GM18526 (cell line): ENCODE results near the gene TGFBRAP1.

Source experiments
- POLR2A ChIP-seq: IDR thresholded peaks from 3 replicates; pipeline ENCODE4 v1.6.1; 2011; ENCODE audit not compliant: insufficient read length; ENCODE audit errors: extremely low read depth

The TGFBRAP1 gene

DNA sequence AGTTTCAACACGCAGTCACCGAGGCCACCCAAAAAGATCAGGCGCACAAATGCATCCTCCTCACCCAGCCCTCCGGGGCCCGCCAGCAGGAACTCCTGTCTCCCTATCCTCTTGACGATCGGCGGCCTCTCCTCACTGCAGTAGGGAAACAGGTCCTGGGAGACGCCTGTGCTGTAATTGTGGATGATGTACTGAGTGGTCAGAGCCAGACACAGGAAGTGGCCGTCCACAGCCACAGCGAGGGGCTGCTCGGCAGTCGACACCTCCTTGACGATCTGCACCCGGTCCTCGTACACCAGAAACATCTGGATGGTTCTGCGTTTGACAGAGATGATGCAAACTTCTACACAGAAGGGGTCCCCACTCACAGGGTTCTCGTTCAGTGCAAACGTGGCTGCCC, 22.0 kb downstream of the TGFBRAP1 start:
- no peak for TF ChIP-seq POLR2A

DNA sequence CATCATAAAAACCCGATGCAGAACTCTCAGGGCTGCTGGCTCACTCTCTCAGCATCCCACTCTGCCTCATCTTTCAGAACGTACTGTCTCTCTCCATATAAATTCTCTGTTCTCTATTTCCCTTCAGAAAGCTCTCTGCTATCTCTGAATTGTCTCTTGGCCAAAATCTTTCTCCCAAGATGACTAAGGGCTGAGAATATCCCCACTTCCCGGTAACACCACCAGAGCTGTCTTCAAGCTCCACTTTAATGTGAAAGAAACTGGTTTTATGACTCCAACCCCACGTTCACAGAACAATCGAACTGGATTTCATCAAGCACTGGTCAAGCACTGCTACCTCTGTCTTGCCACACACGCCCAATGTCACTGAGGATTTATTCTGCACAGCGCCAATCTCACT, 22.4 kb downstream of the TGFBRAP1 start:
- no peak for TF ChIP-seq POLR2A

DNA sequence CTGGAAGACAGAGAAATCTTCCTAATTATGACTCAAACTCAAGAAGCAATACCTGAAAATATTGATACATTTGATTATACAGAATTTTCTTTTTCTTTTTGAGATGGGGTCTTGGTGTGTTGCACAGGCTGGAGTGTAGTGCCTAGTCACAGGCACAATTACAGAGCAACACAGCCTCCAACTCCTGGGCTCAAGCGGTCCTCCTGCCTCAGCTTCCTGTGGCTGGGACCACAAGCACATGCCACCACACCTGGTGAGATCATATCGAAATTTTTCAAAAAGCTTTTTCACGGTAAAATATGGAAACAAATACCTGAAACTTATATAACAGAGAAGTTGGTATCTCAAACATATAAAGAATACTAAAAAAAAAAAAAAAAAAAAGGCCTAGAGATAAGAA, 27.9 kb downstream of the TGFBRAP1 start:
- no peak for TF ChIP-seq POLR2A

DNA sequence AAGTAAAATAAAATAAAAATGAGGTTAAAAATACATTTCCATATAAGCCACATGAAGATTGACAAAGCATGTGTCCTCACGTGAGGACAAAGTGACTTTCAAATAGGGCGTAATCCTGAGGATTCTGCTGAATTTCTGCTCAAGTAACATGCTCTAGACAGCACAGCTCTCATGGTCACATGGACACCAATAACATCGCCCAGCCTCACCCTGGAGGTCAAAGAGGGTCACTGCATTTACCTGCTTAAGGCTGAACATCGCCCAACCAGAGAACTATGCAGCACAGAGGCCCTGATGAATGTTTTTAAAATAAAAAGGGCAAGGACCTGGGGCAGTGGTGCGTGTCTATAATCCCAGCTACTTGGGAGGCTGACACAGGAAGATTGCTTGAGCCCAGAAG, 30.2 kb downstream of the TGFBRAP1 start:
- TF ChIP-seq POLR2A, result no peak

DNA sequence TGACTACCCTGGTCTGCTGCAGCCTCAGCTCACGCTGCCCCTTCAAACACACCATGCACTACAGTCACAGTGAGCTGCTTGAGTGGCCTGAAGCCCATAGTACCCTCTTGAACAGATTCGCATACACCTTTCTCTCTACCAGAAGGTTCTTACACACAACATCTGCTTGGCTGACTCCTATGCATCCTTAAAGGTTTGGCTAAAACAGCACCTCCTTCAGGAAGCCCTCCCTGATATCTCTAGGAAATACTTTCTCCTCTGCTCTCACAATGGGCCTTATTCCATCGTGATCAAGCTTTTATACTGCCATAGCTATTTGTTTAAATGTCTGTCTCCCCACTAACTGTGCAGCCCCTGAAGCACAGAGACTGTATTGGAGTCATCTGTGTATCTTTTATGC, 31.5 kb downstream of the TGFBRAP1 start:
- no peak for TF ChIP-seq POLR2A

DNA sequence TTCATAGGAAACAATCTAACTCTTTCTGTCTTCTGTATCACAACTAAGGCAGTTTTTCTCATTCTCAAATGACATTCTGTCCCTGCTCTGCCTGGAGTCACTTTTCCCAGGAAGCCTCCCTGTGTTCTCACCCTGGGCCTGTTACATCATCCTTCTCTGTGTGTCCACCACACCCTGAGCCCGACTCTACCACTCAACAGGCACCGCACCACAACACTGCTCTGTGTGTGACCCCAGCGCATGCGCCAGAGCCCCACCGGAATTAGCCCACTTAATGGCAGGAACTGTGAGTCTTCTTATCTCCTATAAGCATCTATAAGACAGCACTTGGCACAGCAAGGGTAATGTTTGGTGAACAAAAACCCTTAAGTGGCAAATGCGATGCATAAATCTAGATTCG, 32.3 kb downstream of the TGFBRAP1 start:
- TF ChIP-seq POLR2A, result no peak

DNA sequence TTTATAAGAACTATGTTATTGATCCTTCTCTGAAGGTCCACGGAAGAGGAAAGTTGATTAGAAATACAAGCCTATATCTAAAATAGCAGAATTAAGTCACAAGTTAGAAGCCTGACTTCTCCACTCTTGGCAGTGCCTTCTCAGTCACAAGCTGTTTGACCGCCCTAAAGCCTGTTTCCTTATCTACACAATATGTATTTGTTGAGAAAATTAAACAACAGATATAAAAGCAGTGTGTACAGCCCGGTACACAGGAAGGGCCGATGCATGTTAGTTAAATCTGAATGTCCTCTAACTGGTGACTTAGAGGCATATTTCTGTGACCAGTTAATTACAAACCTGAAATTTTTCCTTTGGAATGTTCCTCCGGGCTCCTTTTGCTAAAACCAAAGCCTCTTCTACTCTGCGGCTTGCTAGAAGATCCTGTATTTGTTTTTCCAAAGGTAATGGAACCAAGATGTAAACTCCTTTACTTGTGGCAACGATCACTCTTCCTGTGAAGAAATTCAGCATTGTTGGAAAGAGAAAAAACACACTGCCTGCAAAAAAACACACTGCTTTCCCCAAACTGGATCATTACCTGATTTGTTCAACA, 33.4 kb downstream of the TGFBRAP1 start:
- no peak for TF ChIP-seq POLR2A

DNA sequence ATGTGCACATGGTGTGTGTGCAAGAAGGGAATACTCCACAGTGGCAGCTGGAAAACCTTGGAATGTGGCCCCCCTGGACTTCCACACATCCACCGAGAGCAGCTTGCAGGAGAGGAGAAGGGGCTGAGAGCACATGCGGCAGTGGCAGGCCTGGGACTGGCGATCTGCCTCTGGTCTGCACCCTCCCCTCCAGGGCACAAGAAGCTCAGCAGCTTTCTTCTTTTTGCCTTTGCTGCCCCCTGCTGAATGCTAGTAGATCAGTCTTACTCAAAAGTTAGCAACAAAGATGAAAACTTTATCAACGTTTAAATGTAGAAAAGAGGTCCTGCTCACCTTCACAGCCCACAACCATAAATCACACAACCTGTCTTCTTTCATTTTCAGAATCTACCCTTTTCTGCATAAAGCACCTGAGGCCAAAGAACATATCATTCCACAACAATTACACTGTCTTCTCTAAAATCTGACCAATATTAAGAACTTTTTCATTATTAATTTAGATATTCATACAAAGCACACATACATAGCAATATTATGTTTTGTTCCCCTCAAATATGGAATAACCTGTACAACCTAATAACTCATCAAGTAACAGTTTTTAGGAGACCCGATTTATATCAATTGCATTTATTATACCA, 34.6 kb downstream of the TGFBRAP1 start:
- no peak for TF ChIP-seq POLR2A

DNA sequence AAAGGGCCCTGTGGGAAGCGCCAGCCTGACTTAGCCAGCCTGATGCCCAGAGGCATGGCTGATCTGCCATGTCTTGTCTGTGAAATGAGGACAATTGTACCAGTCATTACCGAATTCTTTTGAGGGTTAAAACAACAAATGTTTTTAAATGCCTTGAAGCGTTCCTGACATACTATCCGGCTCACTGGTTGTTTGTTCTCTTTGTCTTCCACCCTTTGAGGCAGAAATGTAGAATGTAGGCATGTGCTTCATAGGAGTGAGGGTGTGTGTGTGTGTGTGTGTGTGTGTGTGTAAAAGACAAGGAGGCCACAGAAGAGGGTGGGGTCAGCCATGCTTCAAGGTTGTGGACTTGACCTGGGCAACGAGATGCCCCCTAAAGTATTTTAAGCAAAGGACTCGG, 35.5 kb downstream of the TGFBRAP1 start:
- TF ChIP-seq POLR2A, result no peak

DNA sequence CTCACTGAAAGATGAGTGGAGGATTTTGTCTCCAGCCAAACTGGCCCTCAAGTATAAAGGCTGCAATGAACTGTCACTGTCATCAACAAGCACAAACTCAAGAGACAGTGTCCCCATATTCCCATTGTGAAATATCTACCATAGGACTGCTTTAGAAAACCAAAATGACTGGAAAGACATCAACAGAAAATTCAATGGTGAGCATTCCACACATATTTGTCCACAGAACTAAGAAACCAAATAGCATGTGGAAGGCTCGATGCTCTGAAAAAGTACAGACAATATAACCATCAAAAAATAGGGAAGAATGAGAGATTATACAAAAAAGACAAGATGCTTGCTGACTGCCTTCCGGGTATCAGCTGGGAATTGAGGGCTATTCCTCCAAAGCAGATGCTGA, 37.6 kb downstream of the TGFBRAP1 start:
- no peak for TF ChIP-seq POLR2A

DNA sequence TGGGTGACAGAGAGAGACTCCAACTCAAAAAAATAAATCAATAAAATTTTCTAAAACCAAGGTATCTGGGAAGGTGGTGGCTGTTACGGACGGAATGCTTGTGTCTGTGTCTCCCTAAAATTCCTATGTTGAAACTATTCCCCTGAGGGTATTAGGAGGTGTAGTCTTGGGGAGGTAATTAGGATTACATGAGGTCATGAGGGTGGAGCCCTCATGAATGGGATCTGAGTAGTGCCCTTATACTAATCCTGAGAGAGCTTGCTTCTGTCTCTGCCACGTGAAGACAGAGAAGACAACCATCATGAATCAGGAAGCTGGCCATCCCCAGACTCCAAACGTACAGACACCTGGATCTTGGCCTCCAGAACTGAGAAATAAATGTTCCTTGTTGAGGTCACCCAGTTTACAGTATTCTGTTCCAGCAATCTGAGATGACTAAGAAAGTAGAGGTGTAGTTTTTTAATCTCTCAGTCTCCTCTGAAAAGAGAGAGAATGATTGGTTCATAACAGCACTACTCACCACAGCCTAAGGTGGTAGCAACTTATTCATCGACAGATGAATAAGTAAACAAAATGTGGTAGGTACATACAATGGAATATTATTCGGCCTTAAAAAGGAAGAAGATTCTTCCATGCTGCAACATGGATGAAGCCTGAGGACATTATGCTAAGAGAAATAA, 38.4 kb downstream of the TGFBRAP1 start:
- TF ChIP-seq POLR2A, result no peak

DNA sequence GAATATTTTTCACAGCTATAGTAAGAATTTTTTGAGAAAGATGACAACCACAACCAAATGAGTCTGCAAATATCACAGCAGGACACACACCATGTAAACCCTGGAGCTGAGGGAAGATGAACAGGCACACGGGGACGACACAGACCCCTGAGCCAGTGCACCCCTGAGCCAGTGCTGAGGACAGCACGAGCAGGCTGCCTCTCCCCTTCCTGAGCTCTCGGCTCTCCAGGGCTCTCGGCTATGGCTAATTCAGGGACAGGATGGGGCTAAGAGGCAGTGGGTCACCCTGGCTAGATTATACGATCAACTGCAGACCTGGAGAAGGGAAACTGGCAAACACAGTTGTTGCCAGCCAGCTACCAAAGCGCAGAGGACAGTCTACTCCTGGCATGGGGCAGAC, 41.4 kb downstream of the TGFBRAP1 start:
- no peak for TF ChIP-seq POLR2A

DNA sequence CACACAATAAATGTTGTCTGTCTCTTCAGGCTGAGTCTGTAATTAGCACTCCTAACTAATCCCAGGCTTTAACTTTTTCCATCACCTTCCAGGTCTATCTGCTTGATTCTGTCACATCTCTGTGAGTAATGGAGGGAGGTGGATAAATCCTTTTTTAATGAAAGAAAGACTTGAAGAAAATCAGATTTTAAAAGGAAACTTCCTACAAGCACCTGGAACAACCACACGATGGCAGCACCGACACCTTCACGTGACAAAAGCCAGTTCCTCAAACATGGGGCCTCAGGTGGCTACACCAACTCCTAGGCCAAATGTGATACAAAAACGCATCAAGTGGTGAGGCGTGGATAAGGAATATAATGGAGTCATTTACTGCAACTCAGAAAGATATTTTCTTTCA, 41.8 kb downstream of the TGFBRAP1 start:
- no peak for TF ChIP-seq POLR2A

DNA sequence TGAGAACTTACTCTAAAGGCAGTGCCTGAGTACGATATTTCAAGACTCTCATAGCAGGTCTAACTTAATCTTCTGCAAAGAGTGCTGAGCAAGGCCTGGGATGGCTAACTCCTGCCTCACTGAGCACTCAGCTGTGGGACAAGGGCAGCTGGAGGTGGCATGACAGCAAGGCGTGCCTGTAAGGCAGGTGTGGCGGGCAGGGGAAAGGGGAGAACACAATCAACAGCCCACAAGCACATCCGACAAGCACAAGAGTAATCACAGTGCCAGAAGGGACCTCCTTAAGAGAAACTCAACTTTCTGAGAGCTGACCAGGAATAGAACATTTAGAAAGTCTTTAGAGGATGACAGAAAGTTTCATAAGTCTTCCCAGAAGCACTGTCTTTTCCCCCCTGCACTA, 46.0 kb downstream of the TGFBRAP1 start:
- TF ChIP-seq POLR2A, result no peak

DNA sequence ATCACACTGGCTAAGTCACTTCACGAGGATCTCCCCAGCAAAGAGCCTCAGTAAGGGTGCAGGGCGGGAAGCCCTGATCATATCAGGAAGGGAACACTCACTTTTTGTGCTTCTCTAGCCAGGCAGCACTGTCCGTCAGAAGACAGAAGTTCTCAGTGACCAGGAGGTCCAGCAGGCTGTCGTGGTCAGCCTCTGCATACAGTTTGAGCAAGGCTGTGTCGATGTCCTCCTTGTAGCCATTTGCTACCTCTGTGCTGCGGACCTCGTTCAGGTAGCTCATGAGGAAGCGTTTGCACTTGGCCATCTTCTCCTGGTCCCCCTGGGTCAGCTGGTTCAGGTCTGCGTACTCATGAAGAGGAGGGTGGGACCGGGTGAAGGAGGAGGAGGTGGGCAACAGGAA, 49.3 kb downstream of the TGFBRAP1 start:
- no peak for TF ChIP-seq POLR2A

DNA sequence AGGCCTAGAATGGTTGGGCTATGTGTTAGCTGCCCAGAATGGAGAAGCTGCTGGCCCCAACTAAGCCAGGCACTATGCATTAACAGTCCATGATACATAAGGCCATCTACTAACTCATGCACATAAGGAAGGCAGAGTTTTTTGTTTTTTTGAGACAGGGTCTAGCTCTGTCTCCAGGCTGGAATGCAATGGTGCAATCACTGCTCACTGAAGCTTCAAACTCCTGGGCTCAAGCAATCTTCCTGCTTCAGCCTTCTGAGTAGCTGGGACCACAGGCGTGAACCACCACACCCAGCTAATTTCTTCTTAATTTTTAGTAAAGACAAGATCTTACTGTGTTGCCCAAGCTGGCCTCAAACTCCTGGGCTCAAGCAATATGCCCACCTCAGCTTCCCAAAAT, 50.4 kb downstream of the TGFBRAP1 start:
- TF ChIP-seq POLR2A, result no peak

DNA sequence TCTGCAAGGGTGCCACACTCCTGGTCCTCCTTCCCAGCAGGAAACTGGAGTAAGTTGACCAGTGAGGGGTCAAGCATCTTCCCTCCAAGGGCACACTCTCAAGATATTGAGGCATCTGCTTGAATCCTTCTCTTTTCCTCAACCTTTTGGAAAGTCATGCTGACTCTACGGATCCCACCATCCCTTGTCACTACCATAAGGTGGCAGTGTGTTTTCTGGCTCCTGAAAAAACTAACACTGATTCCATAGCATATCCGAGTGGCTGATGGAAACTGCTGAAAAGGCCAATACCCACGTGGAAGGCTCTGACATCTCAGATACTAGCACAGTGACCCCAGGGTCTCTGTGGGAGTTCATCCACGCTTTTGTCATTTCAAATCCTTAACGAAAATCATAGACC, 50.9 kb downstream of the TGFBRAP1 start:
- no peak for TF ChIP-seq POLR2A
